Hypothalamus (tissue), 51 donors: ENCODE results near the gene TP53BP2.
A peak's percentile ranks its signal among the peaks of the same experiment; 100 is the strongest.
"Not testable (repeated sequence)": the region's sequence is repeated elsewhere in the genome, so short reads cannot be mapped to it uniquely, and the experiment has no call there.

Experiments used
- DNase-seq, 51 donors: peaks; one replicate each; lab custom pipeline; 2025; lab: John Stamatoyannopoulos, UW

Gene TP53BP2

GRCh38 chr1:223809905-223810304, 35.8 kb downstream of the TP53BP2 start:
- not testable (repeated sequence) for DNase-seq

- peak in 7 of 51 donors; percentile 16 to 30 (median 25) for DNase-seq
These were observed 42.5 kb downstream of the TP53BP2 start for GRCh38 chr1:223803211-223803610.

GRCh38 chr1:223802602-223803001, 43.1 kb downstream of the TP53BP2 start:
- DNase-seq = peak in 17 of 51 donors; percentile 10 to 75 (median 30)

GRCh38 chr1:223802032-223802431, 43.7 kb downstream of the TP53BP2 start:
- DNase-seq = peak in 18 of 51 donors; percentile 6 to 56 (median 28)

GRCh38 chr1:223796210-223796609, 49.5 kb downstream of the TP53BP2 start:
- peak in 1 of 51 donors; percentile 71 for DNase-seq

GRCh38 chr1:223794136-223794880, 51.4 kb downstream of the TP53BP2 start:
- no peak for DNase-seq

GRCh38 chr1:223793716-223794115, 52.0 kb downstream of the TP53BP2 start:
- DNase-seq = no peak

- DNase-seq = no peak
These were observed 53.7 kb downstream of the TP53BP2 start for GRCh38 chr1:223792046-223792445.

GRCh38 chr1:223788746-223789415, 56.9 kb downstream of the TP53BP2 start:
- DNase-seq = peak in 1 of 51 donors; percentile 59

GRCh38 chr1:223785808-223786207, 59.9 kb downstream of the TP53BP2 start:
- DNase-seq = no peak

GRCh38 chr1:223784541-223784940, 61.2 kb downstream of the TP53BP2 start:
- DNase-seq = no peak

- DNase-seq = no peak
These were observed 62.1 kb downstream of the TP53BP2 start for GRCh38 chr1:223783676-223784075.

GRCh38 chr1:223780949-223781348, 64.8 kb downstream of the TP53BP2 start:
- DNase-seq = peak in 1 of 51 donors; percentile 30

- DNase-seq = peak in 1 of 51 donors; percentile 14
These were observed 65.4 kb downstream of the TP53BP2 start for GRCh38 chr1:223780318-223780717.

GRCh38 chr1:223776826-223777454, 68.8 kb downstream of the TP53BP2 start:
- no peak for DNase-seq

GRCh38 chr1:223776075-223776814, 69.5 kb downstream of the TP53BP2 start:
- no peak for DNase-seq

GRCh38 chr1:223775711-223776074, 70.1 kb downstream of the TP53BP2 start:
- DNase-seq = no peak

- DNase-seq = no peak
These were observed 70.7 kb downstream of the TP53BP2 start for GRCh38 chr1:223775054-223775453.

GRCh38 chr1:223774134-223774814, 71.5 kb downstream of the TP53BP2 start:
- DNase-seq = no peak

GRCh38 chr1:223772771-223773160, 73.0 kb downstream of the TP53BP2 start:
- no peak for DNase-seq
